Type B pancreatic cell (in vitro differentiated cells): ENCODE results near the gene TSHZ2. TPM values are rescaled to one million over a fixed set of nuclear protein-coding genes. Genes with fewer than 3 reads are reported as not detected.
"Not testable (repeated sequence)": the region's sequence is repeated elsewhere in the genome, so short reads cannot be mapped to it uniquely, and the experiment has no call there.

Source experiments
- DNase-seq: peaks from one replicate; pipeline ENCODE4 v3.0.0; 2021; ENCODE audit warnings: mixed read lengths; ENCODE audit not compliant: unreplicated experiment; ENCODE audit errors: extremely low spot score
- H3K27ac Mint-ChIP-seq: 2 replicates; pipeline ENCODE4 v1.8.0; 2021; ENCODE audit warnings: mild to moderate bottlenecking, mixed read lengths
- H3K27me3 Mint-ChIP-seq: 2 replicates; pipeline ENCODE4 v1.8.0; 2021; ENCODE audit warnings: mixed read lengths
- H3K36me3 Mint-ChIP-seq: 2 replicates; pipeline ENCODE4 v1.8.0; 2021; ENCODE audit warnings: mixed read lengths
- H3K4me1 Mint-ChIP-seq: one replicate; pipeline ENCODE4 v1.8.0; 2021; ENCODE audit warnings: mixed read lengths; ENCODE audit not compliant: unreplicated experiment
- H3K4me3 Mint-ChIP-seq: 2 replicates; pipeline ENCODE4 v1.8.0; 2021; ENCODE audit warnings: mild to moderate bottlenecking, mixed read lengths
- H3K9me3 Mint-ChIP-seq: 2 replicates; pipeline ENCODE4 v1.8.0; 2021; ENCODE audit warnings: mixed read lengths
- CTCF ChIP-seq: fragments of 200-600 bp; sonication (generic); conservative IDR thresholded peaks from 2 replicates; pipeline ENCODE4 v1.5.0; 2021; ENCODE audit warnings: antibody characterized with exemption, mild to moderate bottlenecking
- total RNA-seq: library from RNA; stranded (reverse); gene quantifications from 2 replicates; pipeline ENCODE4 v1.2.1, GENCODE V29; 2021; ENCODE audit warnings: low replicate concordance

Gene TSHZ2
- total RNA-seq, 1 donor from 2014 or later: 45.5 TPM

- Mint-ChIP-seq H3K36me3 (no peaks in the 10 kb centered on the region), H3K4me3 (no peak overlapping the region), H3K4me1 (no peaks in the 10 kb centered on the region), H3K9me3 (no peaks in the 10 kb centered on the region), H3K27me3 (no peaks in the 10 kb centered on the region), H3K27ac (no peak overlapping the region)
- TF ChIP-seq CTCF: no peak
- no peak for DNase-seq
These were observed 561.9 kb downstream of the TSHZ2 start for GRCh38 chr20:53534037-53534436.

- H3K27me3 Mint-ChIP-seq: no peaks in the 10 kb centered on the region
- no peaks in the 10 kb centered on the region for H3K4me1 Mint-ChIP-seq
- no peak for DNase-seq
- no peaks in the 10 kb centered on the region for H3K9me3 Mint-ChIP-seq
- H3K4me3 Mint-ChIP-seq: no peak overlapping the region
- no peak overlapping the region for H3K27ac Mint-ChIP-seq
- TF ChIP-seq CTCF: no peak
- H3K36me3 Mint-ChIP-seq: no peaks in the 10 kb centered on the region
These were observed 563.7 kb downstream of the TSHZ2 start for GRCh38 chr20:53535878-53536277.

- not testable (repeated sequence) for H3K36me3 Mint-ChIP-seq, H3K27me3 Mint-ChIP-seq, H3K4me3 Mint-ChIP-seq, H3K9me3 Mint-ChIP-seq, H3K27ac Mint-ChIP-seq, H3K4me1 Mint-ChIP-seq, DNase-seq
These were observed 564.2 kb downstream of the TSHZ2 start for GRCh38 chr20:53536382-53536781.

GRCh38 chr20:53539516-53539915, 567.4 kb downstream of the TSHZ2 start:
- no peak overlapping the region for H3K4me3 Mint-ChIP-seq
- no peaks in the 10 kb centered on the region for H3K9me3 Mint-ChIP-seq
- H3K36me3 Mint-ChIP-seq: no peaks in the 10 kb centered on the region
- DNase-seq: no peak
- H3K27me3 Mint-ChIP-seq: no peaks in the 10 kb centered on the region
- H3K4me1 Mint-ChIP-seq: no peaks in the 10 kb centered on the region
- peak overlapping the region; percentile 51 for H3K27ac Mint-ChIP-seq
- no peak for TF ChIP-seq CTCF
